T-helper 2 cell (primary cell): ENCODE measurements around the gene CNPPD1.
"Not testable (repeated sequence)": the region's sequence is repeated elsewhere in the genome, so short reads cannot be mapped to it uniquely, and the experiment has no call there.

Experiments used
- DNase-seq, 5 experiments: peaks; one replicate each; pipeline versions ENCODE4 v3.0.0 to v3.0.0-alpha.2; 2012 to 2022

CNPPD1 gene

DNA sequence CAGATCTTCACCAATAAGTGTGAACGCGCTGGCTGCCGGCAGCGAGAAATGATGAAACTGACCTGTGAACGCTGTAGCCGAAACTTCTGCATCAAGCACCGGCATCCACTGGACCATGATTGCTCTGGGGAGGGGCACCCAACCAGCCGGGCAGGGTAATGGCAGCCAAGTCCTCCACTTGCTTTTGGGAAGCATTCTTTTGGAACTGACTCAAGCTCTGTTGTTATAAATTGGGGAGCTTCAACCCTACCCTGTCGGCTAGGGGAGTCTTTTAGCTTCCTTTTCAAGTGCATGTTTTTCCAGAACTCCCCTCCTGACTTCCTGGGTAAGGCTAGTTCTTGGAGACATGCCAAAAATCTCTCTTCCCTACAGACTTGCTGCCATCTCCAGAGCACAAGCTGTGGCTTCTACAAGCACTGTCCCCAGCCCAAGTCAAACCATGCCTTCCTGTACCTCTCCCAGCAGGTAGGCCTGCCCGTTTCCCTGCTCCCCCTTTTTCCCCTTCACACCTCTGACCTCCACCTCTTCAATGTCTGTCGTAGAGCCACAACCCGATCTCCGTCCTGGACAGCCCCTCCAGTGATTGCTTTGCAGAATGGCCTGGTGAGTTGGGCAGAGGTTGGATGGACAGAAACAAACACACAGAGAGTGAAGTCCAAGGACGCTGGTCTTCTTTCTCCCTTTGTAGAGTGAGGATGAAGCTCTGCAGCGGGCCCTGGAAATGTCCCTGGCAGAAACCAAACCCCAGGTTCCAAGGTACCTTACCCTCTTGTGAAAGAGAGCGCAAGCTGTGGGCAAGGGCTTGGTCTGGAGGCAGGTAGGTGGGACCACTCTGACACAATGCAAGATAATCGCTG lies 31.4 kb upstream of the CNPPD1 start:
- DNase-seq: no peak

DNA sequence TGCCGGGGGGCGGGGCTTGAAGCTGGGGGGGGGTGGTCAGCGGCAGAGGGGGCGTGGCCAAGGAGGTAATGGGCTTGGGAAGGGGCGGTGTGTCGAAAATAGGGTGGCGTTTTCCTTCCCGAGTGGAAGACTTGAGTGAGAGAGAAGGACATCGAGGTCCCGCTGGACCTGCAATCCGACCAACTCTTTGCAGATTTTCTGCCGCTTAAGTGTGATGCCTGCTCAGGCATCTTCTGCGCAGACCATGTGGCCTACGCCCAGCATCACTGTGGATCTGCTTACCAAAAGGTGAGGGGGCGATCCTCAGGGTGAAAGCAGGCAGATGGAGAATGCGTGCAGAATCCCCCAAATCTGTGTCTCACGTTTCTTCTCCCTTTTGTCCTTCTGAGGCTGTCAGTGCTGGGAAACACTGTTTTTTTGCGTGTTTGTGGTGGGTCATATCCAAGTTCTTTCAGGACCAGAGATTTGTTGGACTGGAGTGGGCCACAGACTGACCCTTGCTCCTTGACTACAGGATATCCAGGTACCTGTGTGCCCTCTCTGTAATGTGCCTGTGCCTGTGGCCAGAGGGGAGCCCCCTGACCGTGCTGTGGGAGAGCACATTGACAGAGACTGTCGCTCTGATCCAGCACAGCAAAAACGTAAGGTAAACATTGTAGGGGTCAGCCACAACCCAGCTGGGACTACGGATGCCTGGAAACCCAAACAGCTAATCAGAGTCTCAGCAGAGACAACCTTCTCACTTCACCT lies 30.6 kb upstream of the CNPPD1 start:
- DNase-seq: no peak

DNA sequence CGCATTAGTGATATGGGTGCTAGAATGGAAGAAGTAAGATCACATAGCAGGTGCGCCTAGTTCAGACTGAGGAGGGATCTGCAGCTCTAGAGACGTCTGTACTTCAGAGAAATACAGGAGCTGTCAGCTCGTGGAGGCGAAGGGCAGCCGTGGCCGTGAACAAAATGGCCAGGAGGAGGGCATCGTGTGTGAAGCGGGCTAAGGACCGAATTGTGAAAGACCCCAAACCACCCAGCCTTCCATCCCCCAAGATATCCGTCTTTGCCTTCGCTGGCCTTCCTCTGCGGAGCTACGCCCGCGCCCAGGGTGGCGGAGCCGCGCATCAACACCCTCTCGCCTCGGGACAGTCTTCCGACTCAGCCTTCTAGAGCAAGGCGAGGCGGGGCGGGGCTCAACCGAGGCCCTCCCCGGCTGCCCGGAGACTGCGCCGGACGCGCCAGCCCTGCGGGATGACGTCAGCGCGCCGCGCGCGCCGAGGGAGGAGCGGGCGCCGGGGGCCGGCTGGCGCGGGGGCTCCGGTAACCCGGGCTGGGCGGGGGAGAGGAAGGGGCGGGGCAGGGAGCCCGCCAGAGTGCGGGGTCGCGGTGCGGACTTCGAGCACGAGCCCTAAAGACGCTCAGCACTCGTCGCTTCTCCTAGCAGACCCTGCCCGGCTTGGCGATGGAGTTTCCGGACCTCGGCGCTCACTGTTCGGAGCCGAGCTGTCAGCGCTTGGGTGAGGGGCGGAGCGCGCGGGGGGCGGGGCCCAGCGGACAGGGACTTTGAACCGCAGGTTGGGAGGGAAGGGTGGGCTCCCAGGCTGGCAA lies 29.8 kb upstream of the CNPPD1 start, which contains the start of gene ZFAND2B:
Gene ZFAND2B, plus strand, starts transcription at position 455 of the 806 bp plus-strand sequence. Its CDS starts 206 bp downstream, at position 661.
- peak; percentile 90 to 96 (median 94) for DNase-seq

DNA sequence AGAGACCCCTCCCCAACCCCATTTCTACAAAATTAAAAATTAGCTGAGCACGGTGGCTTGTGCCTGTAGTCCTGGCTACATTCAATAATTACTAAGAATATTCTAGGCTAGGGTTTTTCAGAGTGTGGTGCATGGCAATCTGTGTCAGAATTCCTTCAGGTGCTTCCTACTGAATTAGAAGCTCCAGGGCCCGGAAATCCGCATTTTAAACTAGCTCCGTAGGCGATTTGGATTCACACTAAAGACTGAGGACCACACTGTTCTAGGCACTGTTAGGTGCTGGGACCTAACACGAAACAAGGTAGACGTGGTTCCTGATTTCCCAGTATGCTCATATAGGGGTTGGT lies 29.2 kb upstream of the CNPPD1 start:
- DNase-seq: no peak

DNA sequence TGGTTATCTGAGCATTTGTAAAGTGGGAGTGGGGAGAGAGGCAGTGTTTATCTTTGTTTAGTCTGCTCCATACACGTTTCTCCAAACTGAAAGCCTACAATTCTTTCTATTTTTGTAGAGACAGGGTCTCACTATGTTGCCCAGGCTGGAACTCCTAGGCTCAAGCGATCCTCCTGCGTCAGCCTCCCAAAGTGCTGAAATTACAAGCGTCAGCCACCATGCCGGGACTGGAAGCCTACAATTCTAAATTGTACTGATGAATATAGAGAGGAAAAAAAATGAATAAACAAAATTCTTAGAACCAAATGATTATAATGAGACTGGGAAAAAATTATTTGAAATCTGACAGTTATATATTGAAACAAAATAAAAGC lies 28.4 kb upstream of the CNPPD1 start:
- no peak for DNase-seq

DNA sequence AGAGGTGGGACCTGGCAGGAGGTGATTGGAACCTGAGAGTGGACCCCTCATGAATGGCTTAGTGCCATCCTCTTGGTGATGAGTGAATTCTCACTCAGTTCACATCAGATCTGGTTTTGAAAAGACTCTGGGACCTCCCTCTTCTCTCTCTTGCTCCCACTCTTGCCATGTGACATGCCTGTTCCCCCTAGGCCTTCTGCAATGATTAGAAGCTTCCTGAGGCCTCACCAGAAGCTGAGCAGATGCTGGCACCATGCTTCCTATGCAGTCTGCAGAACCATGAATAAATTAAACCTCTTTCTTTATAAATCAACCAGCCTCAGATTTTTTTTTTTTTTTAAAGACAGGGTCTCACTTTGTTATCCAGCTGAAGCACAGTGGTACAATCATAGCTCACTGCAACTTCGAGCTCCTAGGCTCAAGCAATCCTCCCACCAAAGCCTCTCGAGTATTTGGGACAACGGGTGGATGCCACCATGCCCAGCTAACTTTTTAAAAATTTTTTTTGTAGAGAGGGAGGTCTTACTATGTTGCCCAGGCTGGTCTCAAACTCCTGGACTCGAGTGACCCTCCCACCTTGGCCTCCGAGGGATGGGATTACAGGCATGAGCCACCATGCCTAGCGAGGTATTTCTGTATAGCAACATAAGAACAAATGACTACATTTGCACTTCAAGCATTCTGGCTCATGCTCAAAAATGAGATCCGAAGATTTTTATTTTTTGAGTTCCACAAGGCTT lies 27.9 kb upstream of the CNPPD1 start:
- DNase-seq: no peak

DNA sequence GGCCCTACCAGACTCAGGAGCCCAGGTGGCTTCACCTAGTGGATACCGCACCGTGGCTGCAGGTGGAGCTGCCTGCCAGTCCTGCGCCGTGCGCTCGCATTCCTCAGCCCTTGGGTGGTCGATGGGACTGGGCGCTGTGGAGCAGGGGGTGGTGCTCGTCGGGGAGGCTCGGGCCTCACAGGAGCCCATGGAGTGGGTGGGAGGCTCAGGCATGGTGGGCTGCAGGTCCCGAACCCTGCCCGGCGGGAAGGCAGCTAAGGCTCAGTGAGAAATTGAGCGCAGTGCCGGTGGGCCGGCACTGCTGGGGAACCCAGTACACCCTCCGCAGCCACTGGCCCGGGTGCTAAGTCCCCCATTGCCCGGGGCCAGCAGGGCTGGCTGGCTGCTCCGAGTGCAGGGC lies 24.6 kb upstream of the CNPPD1 start:
- not testable (repeated sequence) for DNase-seq

DNA sequence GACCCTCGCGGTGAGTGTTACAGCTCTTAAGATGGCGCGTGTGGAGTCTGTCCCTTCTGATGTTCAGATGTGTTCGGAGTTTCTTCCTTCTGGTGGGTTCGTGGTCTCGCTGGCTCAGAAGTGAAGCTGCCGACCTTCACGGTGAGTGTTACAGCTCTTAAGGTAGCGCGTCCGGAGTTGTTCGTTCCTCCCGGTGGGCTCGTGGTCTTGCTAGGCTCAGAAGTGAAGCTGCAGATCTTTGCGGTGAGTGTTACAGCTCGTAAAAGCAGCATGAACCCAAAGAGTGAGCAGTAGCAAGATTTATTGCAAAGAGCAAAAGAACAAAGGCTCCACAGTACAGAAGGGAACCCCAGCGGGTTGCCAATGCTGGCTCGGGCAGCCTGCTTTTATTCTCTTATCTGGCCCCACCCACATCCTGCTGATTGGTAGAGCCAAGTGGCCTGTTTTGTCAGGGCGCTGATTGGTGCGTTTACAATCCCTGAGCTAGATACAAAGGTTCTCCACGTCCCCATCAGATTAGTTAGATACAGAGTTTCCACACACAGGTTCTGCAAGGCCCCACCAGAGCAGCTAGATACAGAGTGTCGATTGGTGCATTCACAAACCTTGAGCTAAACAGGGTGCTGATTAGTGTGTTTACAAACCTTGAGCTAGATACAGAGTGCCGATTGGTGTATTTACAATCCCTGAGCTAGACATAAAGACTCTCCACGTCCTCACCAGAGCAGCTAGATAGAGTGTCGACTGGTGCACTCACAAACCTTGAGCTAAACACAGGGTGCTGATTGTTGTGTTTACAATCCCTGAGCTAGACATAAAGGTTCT lies 24.0 kb upstream of the CNPPD1 start:
- DNase-seq: peak in 2 of 5 experiments; percentile 41 to 42

DNA sequence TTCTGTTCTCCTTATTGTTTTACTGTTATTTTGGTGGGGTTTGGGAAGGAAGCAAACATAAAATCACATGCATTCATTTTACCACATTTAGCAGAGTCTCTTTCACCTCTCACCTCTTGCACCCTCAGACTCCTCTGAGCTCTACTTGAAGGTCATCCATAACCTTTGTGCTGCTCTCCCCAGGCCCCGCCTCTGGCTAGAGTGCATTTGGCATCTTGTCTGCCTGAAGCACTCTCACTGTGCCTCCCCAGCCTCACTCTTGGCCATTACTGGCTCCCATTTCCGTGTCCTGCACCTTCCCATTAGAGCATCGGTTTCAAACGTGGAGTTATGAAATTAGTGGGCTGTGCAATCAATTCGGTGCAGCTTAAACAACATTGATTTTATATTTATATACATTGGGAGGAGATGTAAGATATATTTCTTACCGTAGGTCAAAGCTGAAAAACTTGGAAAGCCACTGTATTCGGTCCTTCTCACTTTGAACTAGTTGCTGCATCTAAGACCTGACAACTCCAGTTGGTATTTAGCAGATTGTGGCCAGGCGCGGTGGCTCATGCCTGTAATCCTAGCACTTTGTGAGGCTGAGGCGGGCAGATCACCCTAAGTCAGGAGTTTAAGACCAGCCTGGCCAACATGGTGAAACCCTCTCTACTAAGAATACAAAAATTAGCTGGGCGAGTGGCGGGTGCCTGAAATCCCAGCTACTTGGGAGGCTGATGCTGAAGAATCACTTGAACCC lies 22.9 kb upstream of the CNPPD1 start:
- DNase-seq: no peak

DNA sequence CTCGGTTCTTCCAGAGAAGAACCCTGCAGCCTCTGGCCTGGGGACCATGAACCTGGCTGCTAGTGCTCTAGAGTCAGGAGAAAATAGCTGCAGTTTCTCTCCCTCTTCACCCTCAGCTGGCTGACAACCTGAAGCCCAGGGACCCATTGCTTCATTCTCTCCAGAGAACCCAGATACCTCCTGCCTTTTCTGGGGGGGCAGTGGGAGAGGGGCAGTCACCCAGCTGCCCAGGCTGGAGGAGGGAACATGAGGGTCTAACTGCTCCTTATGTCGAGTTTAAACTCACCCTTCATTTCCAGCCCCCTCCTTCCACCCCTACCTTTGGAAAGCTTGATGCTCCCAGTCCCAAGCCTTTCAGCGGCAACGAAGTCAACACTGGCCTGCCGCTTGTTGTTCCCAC lies 22.2 kb upstream of the CNPPD1 start:
- DNase-seq: no peak

DNA sequence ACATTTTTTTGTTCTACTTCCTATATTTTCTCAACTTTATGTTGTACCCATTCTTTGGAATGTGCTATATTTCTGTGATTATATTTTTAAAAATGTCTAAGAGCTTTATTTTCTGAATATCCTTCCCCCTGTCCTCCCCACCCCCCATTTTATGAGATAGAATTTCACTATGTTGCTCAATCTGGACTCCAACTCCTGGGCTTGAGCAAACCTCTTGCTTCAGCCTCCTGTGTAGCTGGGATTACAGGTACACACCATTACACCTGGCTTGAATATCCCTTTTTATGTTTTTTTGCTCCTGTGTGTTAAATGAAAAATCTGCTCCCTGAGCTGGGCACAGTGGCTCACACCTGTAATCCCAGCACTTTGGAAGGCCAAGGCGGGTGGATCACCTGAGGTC lies 20.7 kb upstream of the CNPPD1 start:
- DNase-seq: no peak

DNA sequence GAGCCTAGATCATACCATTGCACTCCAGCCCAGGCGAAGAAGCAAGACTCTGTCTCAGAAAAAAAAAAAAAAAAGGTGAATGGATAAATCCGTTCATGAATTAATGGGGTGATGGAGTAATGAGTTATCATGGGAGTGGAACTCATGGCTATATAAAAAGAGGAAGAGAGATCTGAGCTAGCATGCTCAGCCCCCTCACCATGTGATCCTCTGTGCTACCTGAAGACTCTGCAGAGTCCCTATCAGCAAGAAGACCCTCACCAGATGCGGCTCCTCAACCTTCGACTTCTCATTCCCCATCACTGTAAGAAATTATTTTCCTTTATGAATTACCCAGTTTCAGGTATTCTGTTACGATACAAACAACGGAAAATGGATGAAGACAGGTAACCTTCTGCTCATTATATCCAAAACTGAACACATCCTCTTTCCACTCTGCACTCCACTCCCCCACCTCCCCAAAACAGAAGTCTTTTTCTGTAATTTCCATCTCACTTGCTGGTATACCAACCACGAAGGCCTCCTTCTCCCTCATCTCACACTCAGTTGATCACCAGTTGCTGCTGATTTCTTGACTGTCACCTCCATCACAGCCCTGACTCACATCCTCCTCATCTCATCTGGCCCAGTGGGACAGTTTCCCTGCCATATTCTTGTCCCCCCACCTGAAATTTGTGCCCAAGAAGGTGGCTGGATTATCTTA lies 10.2 kb upstream of the CNPPD1 start:
- no peak for DNase-seq

DNA sequence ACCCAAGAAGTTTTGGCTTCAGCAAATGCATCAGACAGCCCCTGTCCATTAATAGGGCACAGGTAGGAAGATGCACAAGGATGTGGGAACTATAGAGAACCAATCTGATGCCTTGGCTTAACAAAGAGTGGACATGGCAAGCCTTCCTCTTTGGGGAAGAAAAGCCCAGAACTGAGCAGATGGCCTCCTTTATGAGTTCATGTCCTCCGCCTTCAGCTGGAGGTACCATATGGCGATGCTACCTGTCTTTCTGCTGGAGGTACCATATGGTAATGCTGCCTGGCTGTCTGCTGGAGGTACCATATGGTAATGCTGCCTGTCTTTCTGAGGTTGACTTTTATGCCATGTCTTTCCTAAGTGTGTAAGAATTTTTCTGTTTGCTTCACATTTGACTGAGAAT lies 7.4 kb upstream of the CNPPD1 start:
- DNase-seq: no peak

DNA sequence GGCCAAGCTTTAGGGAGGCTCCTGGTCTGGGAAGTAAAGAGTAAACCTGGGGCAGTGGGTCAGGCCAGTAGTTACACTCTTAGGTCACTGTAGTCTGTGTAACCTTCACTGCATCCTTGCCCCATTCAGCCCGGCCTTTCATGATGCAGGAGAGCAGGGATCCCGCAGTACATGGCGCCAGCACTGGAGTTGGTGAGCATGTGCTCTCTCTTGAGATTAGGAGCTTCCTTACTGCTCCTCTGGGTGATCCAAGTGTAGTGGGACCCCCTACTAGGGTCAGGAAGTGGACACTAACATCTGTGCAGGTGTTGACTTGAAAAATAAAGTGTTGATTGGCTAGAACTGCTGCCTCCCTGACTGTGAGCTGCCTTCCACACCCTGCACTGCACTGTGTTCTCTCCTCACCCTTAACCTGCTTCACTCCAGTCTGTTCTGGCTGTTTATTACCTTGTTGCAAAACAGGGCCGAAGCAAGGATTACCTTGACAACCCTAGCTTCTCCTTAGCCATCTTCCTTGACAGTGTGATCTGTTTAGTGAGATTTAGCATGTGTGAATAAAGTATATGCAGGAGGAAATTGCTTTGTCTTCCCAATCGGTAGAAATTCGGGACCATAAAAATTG lies 6.5 kb upstream of the CNPPD1 start:
- no peak for DNase-seq

DNA sequence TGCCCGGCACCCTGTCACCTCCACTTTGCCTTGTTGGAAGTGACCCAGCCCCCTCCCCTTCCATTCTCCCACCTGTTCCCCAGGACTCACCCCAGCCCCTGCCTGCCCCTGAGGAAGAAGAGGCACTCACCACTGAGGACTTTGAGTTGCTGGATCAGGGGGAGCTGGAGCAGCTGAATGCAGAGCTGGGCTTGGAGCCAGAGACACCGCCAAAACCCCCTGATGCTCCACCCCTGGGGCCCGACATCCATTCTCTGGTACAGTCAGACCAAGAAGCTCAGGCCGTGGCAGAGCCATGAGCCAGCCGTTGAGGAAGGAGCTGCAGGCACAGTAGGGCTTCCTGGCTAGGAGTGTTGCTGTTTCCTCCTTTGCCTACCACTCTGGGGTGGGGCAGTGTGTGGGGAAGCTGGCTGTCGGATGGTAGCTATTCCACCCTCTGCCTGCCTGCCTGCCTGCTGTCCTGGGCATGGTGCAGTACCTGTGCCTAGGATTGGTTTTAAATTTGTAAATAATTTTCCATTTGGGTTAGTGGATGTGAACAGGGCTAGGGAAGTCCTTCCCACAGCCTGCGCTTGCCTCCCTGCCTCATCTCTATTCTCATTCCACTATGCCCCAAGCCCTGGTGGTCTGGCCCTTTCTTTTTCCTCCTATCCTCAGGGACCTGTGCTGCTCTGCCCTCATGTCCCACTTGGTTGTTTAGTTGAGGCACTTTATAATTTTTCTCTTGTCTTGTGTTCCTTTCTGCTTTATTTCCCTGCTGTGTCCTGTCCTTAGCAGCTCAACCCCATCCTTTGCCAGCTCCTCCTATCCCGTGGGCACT lies 5.8 kb upstream of the CNPPD1 start:
- no peak for DNase-seq

DNA sequence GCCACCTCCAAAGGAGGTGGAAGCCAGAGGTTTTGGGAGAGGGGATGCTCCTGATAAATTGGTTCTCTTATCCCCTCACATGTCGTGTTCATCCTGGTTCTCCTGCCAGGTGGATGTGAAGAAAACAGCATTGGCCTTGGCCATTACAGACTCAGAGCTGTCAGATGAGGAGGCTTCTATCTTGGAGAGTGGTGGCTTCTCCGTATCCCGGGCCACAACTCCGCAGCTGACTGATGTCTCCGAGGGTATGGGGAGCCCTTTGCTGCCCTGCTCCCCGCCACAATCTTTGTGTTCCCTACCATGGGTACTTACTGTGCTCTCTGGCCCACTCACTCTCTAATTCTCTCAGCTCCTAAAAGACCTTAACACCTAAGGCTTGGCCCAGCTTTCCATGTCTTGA lies 4.8 kb upstream of the CNPPD1 start:
- no peak for DNase-seq

DNA sequence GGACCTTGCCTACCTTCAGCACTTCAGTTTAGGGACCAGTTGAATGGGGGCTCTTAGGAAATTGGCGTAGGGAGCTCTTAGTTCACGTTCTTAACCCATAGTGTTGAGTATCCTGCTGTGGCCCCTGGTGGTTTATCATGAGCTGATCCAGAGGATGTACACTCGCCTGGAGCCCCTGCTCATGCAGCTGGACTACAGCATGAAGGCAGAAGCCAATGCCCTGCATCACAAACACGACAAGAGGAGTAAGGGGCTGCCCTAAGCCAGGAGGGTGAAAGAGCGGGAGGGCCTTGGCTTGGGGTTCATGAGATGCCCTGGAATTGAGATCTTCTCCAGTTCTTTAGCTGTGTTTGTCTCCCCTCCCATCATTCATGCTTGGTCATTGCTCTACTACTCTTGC lies 4.2 kb upstream of the CNPPD1 start:
- no peak for DNase-seq

DNA sequence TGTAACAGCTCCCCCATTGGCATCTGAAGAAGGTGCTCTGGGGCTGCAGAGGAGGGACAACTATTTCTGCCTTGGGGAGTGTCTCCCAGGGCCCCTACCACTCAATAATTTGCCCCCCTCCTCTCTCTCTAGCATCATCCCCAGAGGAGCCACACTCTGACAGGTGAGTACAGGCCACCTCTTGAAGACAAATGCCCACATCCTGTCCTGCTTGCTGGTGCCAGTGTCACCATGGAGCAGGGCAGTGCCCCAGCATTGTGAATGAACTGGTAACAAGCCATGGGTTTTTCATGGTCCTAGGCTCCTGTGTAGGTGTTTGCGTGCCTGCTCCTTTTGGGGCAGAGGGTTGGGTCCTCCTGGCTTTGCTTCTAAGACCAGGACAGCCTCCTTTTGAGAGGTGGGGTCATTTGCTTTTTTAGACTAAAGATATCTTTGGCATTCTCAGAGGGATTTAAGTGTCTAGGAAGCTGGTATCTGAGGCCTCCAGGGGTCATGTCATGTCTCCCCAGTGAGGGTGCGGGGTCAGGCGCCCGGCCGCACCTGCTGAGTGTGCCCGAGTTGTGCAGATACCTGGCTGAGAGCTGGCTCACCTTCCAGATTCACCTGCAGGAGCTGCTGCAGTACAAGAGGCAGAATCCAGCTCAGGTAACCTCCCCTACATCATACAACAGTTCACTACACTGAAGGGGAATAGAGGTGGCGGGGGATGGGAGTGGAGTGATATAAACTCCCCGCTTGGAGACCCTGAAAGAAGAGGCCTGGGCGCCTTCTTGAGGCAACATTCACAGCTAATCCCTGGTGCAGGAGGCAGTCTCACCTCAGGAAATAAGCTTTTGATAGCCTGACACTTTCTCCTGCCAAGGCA lies 3.1 kb upstream of the CNPPD1 start:
- DNase-seq: no peak
